ENCODE data around the gene SORBS2. TPM values are rescaled to one million over a fixed set of nuclear protein-coding genes. Genes with fewer than 3 reads are reported as not detected.
"Not testable (repeated sequence)": the region's sequence is repeated elsewhere in the genome, so short reads cannot be mapped to it uniquely, and the experiment has no call there.

Gene SORBS2
- total and polyA plus RNA-seq, 2 experiments from 2014 or later = 0.32 to 1.5 TPM

DNA sequence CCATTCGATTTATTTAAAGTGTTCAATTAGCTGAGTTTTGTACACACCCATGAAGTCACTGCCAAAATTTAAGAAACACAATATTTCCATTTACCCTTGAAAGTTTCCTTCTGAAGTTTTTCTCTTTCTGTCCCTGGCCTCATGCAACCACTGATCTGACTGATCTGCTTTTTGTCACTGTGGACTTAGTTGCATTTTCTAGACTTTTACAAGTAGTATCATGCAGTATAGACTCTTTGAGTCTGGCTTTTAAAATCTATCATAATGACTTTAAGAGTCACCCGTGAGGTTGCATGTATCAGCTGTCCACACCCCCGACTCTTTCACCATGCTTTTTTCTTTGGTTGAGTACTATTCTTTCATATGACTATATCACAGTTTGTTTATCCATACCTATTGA is 247.6 kb downstream of the SORBS2 start:
- no peaks in the 10 kb centered on the region for H3K9me3 ChIP-seq (ENCODE audit: low read depth)
- no peak overlapping the region for H3K4me2 ChIP-seq (ENCODE audit: unreplicated experiment)
- in situ Hi-C loops (cut with MboI) = no loop called here
- H3K9me2 ChIP-seq (ENCODE audit: insufficient read depth) = no peaks in the 10 kb centered on the region
- TF ChIP-seq EZH2 (IDR thresholded peaks at IDR 0.05; ENCODE audit: insufficient read depth, poor library complexity, severe bottlenecking) (no peak), EZH2phosphoT487 (IDR thresholded peaks at IDR 0.05; ENCODE audit: insufficient read depth, low read depth) (no peak)
- no peaks in the 10 kb centered on the region for H4K20me1 ChIP-seq (ENCODE audit: insufficient read depth)
- no peaks in the 10 kb centered on the region for H3K27me3 ChIP-seq (replicated peaks; ENCODE audit: insufficient read depth)
- no peaks in the 10 kb centered on the region for H3K79me2 ChIP-seq (ENCODE audit: insufficient read depth)
- H3K4me3 ChIP-seq = no peak overlapping the region
- WGBS, 2 experiments (ENCODE audit: low coverage in 1 of 2, low lambda C conversion rate in 2 of 2, missing lambda C conversion rate in 2 of 2) = 33 to 34% methylated on average over 3 of the region's 3 CpGs
- DNase-seq = no peak
- no peak overlapping the region for H3K27ac ChIP-seq
- peaks cover 16% of the 10 kb centered on the region for H3K4me1 ChIP-seq (ENCODE audit: insufficient read depth)
- H2AFZ ChIP-seq = no peak overlapping the region
- no peaks in the 10 kb centered on the region for H3K36me3 ChIP-seq (ENCODE audit: low read depth)
- H3F3A ChIP-seq (ENCODE audit: insufficient read depth) = peaks cover 6% of the 10 kb centered on the region; the same call in 1 of the 2 replicates
- no peak overlapping the region for H3K9ac ChIP-seq

GRCh38 chr4:185562531-185562930 is 249.5 kb downstream of the SORBS2 start:
- Histone ChIP-seq H3K9ac (no peak overlapping the region), H4K20me1 (ENCODE audit: insufficient read depth) (no peaks in the 10 kb centered on the region), H3K4me1 (ENCODE audit: insufficient read depth) (peaks cover 13% of the 10 kb centered on the region), H3K9me3 (ENCODE audit: low read depth) (no peaks in the 10 kb centered on the region), H3K4me3 (no peak overlapping the region), H2AFZ (no peak overlapping the region), H3K36me3 (ENCODE audit: low read depth) (no peaks in the 10 kb centered on the region), H3K4me2 (ENCODE audit: unreplicated experiment) (no peak overlapping the region), H3K27me3 (replicated peaks; ENCODE audit: insufficient read depth) (no peaks in the 10 kb centered on the region), H3F3A (ENCODE audit: insufficient read depth) (peaks cover 6% of the 10 kb centered on the region; the same call in 1 of the 2 replicates), H3K9me2 (ENCODE audit: insufficient read depth) (no peaks in the 10 kb centered on the region), H3K79me2 (ENCODE audit: insufficient read depth) (no peaks in the 10 kb centered on the region), H3K27ac (no peak overlapping the region)
- 64 to 73% methylated on average over 3 of the region's 3 CpGs for WGBS, 2 experiments (ENCODE audit: low coverage in 1 of 2, low lambda C conversion rate in 2 of 2, missing lambda C conversion rate in 2 of 2)
- no peak for DNase-seq
- TF ChIP-seq EZH2 (IDR thresholded peaks at IDR 0.05; ENCODE audit: insufficient read depth, poor library complexity, severe bottlenecking) = no peak
- no peak for TF ChIP-seq EZH2phosphoT487 (IDR thresholded peaks at IDR 0.05; ENCODE audit: insufficient read depth, low read depth)
- in situ Hi-C loops (cut with MboI) = no loop called here

- Histone ChIP-seq H3K27ac (no peak overlapping the region), H3K9ac (no peak overlapping the region), H2AFZ (peak overlapping the region; percentile 53), H3F3A (ENCODE audit: insufficient read depth) (no peaks in the 10 kb centered on the region), H3K79me2 (ENCODE audit: insufficient read depth) (no peaks in the 10 kb centered on the region), H3K4me2 (ENCODE audit: unreplicated experiment) (no peak overlapping the region), H3K36me3 (ENCODE audit: low read depth) (no peaks in the 10 kb centered on the region), H3K9me2 (ENCODE audit: insufficient read depth) (no peaks in the 10 kb centered on the region), H4K20me1 (ENCODE audit: insufficient read depth) (no peaks in the 10 kb centered on the region), H3K9me3 (ENCODE audit: low read depth) (no peaks in the 10 kb centered on the region), H3K4me3 (no peak overlapping the region), H3K27me3 (replicated peaks; ENCODE audit: insufficient read depth) (no peaks in the 10 kb centered on the region), H3K4me1 (ENCODE audit: insufficient read depth) (no peaks in the 10 kb centered on the region)
- in situ Hi-C loops (cut with MboI) = no loop called here
- DNase-seq = no peak
- TF ChIP-seq EZH2 (IDR thresholded peaks at IDR 0.05; ENCODE audit: insufficient read depth, poor library complexity, severe bottlenecking) (no peak), EZH2phosphoT487 (IDR thresholded peaks at IDR 0.05; ENCODE audit: insufficient read depth, low read depth) (no peak)
- 77 to 82% methylated on average over 5 of the region's 5 CpGs for WGBS, 2 experiments (ENCODE audit: low coverage in 1 of 2, low lambda C conversion rate in 2 of 2, missing lambda C conversion rate in 2 of 2)
Measured at GRCh38 chr4:185560316-185560715, 251.7 kb downstream of the SORBS2 start.

DNA sequence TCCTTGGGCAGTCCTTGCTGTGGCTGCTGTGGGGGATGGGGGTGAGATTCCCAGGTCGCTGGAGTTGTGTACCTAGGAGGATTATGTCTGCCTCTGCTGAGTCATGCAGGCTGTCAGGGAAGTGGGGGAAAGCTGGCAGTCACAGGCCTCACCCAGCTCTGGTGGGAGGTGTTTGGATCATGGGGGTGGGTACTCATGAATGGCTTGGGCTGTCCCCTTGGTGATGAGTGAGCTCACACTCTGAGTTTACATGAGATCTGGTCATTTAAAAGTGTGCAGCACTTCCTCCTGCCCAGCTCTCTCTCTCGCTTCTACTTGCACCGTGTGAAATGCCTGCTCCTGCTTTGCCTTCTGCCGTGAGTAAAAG is 252.1 kb downstream of the SORBS2 start:
- Histone ChIP-seq H3K9ac (no peak overlapping the region), H3K4me3 (no peak overlapping the region), H3K79me2 (ENCODE audit: insufficient read depth) (no peaks in the 10 kb centered on the region), H3K9me3 (ENCODE audit: low read depth) (no peaks in the 10 kb centered on the region), H4K20me1 (ENCODE audit: insufficient read depth) (no peaks in the 10 kb centered on the region), H2AFZ (peak overlapping the region; percentile 53), H3K36me3 (ENCODE audit: low read depth) (no peaks in the 10 kb centered on the region), H3K4me1 (ENCODE audit: insufficient read depth) (no peaks in the 10 kb centered on the region), H3K27me3 (replicated peaks; ENCODE audit: insufficient read depth) (no peaks in the 10 kb centered on the region), H3K27ac (no peak overlapping the region), H3K9me2 (ENCODE audit: insufficient read depth) (no peaks in the 10 kb centered on the region), H3F3A (ENCODE audit: insufficient read depth) (no peaks in the 10 kb centered on the region), H3K4me2 (ENCODE audit: unreplicated experiment) (no peak overlapping the region)
- TF ChIP-seq EZH2phosphoT487 (IDR thresholded peaks at IDR 0.05; ENCODE audit: insufficient read depth, low read depth) (no peak), EZH2 (IDR thresholded peaks at IDR 0.05; ENCODE audit: insufficient read depth, poor library complexity, severe bottlenecking) (no peak)
- WGBS, 2 experiments (ENCODE audit: low coverage in 1 of 2, low lambda C conversion rate in 2 of 2, missing lambda C conversion rate in 2 of 2) = 27 to 37% methylated on average over 4 of the region's 4 CpGs
- in situ Hi-C loops (cut with MboI) = no loop called here
- DNase-seq = peak; percentile 51

DNA sequence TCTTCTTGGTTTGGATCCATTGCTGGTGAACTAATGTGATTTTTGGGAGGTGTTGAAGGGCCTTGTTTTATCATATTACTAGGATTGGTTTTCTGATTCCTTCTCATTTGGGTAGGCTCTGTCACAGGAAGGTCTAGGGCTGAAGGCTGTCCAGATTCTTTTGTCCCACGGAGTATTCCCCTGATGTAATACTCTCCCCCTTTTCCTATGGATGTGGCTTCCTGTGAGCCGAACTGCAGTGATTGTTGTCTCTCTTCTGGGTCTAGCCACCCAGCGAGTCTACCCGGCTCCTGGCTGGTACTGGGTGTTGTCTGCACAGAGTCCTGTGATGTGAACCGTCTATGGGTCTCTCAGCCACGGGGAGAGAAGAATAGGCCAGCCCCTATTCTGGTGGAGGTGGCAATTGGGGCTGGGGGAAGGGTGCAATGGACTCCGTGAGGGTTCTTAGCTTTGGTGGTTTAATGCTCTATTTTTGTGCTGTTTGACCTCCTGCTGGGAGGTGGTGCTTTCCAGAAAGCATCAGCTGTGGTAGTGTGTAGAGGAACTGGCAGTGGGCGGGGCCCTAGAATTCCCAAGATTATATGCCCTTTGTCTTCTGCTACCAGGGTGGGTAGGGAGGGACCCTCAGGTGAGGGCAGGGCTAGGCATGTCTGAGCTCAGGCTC is 252.6 kb downstream of the SORBS2 start:
- H3F3A ChIP-seq (ENCODE audit: insufficient read depth); H3K4me1 ChIP-seq (ENCODE audit: insufficient read depth); H3K4me3 ChIP-seq; H3K4me2 ChIP-seq (ENCODE audit: unreplicated experiment); H4K20me1 ChIP-seq (ENCODE audit: insufficient read depth); H3K27me3 ChIP-seq (replicated peaks; ENCODE audit: insufficient read depth); H3K79me2 ChIP-seq (ENCODE audit: insufficient read depth); in situ Hi-C loops (cut with MboI); H3K9ac ChIP-seq; H3K9me3 ChIP-seq (ENCODE audit: low read depth); DNase-seq; H3K27ac ChIP-seq; H3K36me3 ChIP-seq (ENCODE audit: low read depth); H3K9me2 ChIP-seq (ENCODE audit: insufficient read depth): not testable (repeated sequence)
- 79 to 83% methylated on average over 8 of the region's 8 CpGs for WGBS, 2 experiments (ENCODE audit: low coverage in 1 of 2, low lambda C conversion rate in 2 of 2, missing lambda C conversion rate in 2 of 2)
- peak overlapping the region; percentile 53; the same call in 1 of the 2 replicates for H2AFZ ChIP-seq

Data from GM23248 (cell line).